ENCODE measurements around the gene ADGRV1.
A peak's percentile ranks its signal among the peaks of the same experiment; 100 is the strongest.
"Not testable (repeated sequence)": the region's sequence is repeated elsewhere in the genome, so short reads cannot be mapped to it uniquely, and the experiment has no call there.

Gene ADGRV1

DNA sequence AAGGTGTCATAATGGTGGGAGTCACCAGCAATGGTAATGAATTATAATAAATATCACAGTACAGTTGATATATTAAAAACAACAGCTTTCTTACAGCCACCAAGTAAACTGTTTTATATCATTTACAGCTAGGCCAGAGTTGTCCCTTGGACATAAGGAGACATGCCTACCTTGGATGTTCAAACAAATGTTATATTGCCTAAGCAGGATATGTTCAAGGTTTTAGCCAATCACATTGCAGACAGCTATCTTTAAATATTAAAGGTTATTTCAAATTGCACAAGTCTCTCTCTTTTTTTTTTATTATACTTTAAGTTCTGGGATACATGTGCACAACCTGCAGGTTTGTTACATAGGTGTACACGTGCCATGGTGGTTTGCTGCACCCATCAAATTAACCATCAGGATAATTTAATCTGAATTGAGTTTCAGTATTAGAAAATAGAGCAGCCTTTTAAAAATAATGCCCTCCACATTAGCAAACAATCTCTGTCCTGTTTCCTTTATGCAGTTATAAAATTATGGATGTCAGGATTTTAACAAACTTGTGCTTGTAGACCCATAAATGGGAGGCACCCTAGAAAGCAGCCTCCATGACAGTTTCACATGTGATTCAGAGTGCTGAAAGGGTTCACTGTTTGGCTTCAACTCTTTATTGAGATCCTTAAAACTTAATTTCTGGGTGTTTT lies 483.8 kb downstream of the ADGRV1 start:
- no peak for DNase-seq

GRCh38 chr5:91042936-91043255 lies 484.3 kb downstream of the ADGRV1 start:
- DNase-seq, result peak; percentile 55

GRCh38 chr5:91048073-91048472 lies 489.5 kb downstream of the ADGRV1 start:
- DNase-seq, result no peak

- DNase-seq, result no peak
Observed at GRCh38 chr5:91049112-91049511, 490.5 kb downstream of the ADGRV1 start.

DNA sequence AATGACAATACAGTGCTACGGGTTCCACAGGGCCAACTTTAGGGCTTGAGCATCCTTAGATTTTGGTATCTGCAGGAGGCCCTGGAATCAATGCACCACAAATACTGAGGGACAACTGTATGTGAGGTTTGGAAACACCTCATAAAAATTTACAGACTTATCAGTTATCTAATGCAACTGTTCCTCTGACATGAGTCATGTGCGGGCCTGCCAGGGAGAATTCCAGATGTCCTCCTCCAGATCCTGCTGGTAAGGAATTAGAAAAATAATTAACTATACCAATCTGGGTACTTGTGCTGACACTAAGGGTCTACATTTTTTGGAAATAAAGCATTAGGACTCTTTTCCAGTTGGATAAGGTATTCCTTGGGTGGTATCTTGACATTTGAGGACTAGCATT lies 491.2 kb downstream of the ADGRV1 start:
- no peak for DNase-seq

- not testable (repeated sequence) for DNase-seq
Observed at GRCh38 chr5:91052411-91052810, 493.8 kb downstream of the ADGRV1 start.

GRCh38 chr5:91052977-91053740 lies 494.6 kb downstream of the ADGRV1 start:
- peak; percentile 44 for DNase-seq

DNA sequence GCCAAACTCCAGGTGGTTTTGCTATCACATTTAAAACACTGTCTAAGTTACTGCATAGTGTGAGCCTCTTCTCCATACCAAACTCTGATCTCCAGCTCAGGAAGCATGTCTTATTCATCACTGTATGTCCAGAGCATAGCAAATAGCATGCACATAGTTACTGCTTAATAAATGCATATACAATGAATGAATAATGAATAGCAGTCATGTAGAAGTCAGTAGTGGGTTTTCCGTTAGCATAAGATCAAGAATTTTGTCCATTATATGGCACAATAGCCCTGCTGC lies 495.1 kb downstream of the ADGRV1 start:
- no peak for DNase-seq

- no peak for DNase-seq
Observed at GRCh38 chr5:91058155-91058554, 499.6 kb downstream of the ADGRV1 start.

DNA sequence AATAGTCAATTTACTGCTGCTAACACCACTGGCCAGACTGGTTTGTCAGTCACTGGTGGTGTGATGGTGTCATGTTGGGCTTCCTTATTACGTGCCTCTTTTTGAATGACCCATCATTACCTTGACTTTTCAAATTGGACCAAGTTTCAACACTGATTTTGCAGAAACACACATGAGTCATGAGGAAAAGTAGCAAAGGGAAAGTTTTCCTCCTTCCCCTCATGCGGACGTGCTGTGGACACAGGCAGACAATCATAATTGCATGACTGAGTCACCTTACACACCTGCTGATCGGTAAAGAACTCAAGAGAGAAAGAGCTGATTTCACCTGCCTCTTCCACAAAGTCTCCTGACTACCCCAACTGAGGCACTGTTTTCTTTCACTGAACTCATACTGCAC lies 500.0 kb downstream of the ADGRV1 start:
- no peak for DNase-seq

DNA sequence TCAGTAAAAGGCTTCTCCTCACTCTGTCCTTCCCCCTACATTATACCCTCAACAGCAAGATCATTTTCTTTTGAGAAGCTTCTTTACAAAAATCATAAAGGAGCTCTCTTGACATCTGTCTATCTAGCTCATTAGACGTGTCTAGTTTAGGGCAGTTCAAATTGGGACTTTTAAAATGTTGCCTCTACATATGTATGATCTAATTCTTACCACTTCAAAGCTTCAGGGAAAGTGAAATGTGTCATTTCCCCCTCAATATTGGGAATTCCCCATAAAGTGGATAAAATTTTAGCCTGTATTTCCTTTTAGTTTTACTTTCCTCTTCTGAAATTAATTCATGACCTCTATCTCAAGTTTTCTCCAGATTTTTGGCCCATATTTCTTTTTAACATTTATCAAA lies 500.8 kb downstream of the ADGRV1 start:
- no peak for DNase-seq

DNA sequence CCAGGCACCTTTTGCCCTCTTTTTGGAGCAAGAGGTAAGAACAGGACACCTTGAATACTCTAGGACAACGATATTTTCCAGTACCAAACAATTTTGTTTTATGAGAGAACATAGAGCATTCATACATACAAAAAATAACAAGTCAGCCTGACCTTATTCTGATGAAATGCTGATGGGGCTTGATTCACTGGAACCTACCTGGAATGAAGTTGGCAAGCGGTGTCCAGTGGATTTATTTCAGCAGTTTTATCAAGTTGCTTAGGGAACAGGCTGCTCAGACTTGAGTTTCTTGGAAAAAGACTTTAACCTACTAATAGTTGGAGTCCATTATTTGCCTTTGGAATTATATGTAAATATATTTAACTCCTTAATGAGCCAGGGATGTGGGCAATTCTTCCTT lies 502.5 kb downstream of the ADGRV1 start:
- DNase-seq, result no peak

DNA sequence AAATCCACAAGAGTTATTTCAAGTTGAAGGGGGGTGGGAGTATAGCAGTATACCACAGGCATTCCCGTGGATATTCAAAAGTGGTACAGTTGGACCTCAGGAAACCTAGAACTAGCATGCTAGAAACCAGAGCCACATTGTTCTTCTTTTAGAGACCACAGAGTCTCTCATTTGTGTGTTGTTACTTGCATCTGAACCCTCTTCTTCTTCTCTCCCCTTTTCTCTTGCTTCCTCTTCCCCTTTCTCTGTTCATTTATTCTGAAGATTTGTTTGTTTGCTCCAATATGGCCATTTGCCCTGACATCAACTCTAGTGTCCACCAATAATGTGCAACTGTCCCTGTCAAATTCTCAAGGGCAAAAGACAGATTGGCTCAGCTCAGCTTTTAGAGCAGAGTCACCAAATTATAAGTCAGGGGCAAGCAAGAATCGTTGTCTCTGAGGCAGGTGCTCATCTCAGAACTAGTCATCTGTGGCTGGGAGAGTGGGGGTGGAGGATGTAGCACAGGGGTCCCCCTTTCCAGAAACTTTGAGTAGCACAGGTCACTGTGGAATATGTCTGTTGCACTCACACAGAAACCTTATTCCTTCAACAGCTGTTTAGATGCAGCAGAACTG lies 503.5 kb downstream of the ADGRV1 start:
- DNase-seq, result peak; percentile 19

DNA sequence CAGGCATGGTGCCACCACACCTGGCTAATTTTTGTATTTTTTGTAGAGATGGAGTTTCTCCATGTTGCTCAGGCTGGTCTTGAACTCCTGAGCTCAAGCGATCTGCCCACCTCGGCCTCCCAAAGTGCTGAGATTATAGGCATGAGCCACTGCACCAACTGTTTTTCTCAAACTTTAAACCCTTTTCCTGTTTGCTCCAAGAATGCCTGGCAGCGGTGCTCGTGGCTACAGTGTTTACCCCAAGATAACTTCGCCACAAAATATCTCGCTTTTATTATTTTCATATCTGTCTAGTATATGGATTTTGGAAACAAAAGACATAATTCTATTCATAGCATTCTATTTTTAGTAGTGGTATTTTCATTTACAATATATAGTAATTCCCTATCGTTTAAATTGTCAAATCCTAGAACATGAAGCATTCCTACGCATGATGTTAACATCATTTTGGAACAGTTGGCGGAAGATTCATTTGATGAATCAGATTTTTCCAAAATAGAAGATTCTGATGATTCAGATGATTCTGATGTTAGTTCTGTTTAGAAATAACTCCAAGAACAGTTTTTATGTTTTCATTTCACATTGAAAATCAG lies 504.6 kb downstream of the ADGRV1 start:
- not testable (repeated sequence) for DNase-seq

DNA sequence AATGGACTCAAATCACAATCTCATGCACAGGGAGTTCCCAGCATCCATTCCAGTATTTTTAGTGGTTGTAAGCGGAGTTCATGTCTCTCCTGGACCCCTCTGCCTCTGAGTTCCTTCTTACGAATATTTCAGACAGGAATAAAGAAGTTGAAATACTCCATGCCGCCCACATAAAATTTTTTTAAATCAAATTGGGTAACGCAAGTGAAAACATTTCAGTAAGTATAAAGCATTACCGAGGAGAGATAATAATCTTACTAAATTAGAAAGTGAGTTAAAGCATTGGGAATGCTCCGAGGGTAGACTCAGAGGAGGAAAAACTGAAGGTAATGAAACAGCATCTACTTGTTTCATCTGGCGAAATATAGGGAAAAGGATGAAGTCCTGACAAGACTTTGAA lies 506.9 kb downstream of the ADGRV1 start:
- no peak for DNase-seq

DNA sequence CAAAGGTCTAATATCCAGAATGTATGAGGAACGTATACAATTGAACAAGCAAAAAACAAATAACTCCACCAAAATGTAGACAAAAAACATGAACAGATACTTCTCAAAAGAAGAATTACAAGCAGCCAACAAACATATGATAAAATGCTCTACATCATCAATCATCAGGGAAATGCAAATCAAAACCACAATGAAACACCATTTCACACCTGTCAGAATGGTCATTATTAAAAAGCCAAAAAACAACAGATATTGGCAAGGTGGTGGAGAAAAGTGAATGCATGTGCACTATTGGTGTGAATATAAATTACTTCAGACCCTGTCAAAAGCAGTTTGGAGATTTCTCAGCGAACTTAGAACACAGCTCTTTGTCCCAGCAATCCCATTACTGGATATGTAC lies 510.8 kb downstream of the ADGRV1 start:
- no peak for DNase-seq

DNA sequence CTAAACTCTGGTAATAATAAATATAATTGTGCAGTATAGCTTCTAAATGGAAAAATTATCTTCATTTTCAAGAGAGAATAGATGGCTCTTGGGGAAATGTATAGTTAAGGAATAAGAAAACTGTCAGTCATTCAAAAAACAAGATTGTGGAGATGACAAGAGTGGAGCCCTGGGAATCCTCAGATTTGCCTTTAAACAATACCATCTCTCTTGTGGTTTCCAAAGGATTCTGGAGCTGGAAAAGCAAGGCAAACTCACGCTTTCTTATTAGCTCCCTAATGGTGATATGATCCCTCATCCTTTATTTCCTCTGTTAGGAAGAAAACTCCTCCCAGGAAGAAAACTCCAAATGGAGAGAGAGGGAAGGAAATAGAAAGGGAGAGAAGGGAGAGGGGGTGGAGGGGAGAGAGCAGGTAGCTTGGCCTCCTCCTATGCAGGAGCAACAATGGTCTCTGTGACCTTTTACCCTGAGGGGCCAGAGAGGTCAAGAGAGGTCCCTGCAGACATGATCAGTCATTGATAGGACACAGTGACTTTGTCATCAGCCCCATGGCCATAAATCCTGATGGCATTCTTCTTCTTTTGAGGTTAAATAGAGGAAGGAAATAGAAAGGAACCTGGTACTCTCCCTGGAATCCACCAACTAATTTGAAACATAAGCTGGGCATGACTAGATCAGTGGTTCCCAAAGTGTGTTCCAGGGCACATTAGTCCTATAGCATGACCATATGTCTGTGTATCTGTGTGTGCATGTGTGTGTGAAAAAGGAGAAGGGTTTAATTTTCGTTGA lies 512.4 kb downstream of the ADGRV1 start:
- no peak for DNase-seq

DNA sequence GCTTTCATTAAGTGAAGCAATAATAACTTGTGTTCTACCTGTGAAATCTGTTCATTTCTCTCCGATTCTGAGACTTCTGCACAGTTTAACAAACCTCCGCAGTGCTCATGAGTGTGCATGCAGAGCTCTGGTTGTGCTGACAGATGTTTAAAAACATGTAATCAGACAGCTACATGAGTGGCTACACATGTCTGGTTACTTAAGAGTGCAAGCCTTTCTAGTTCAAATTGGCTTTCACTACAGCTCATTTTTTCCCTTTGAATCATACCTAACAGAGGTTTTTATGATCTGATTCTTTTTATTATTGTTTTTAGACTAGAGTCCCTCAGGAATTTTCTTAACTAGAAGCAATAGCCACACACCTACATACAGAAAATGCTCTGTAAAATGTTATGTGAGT lies 514.3 kb downstream of the ADGRV1 start:
- DNase-seq, result no peak

GRCh38 chr5:91074615-91075014 lies 516.0 kb downstream of the ADGRV1 start:
- DNase-seq, result no peak

DNA sequence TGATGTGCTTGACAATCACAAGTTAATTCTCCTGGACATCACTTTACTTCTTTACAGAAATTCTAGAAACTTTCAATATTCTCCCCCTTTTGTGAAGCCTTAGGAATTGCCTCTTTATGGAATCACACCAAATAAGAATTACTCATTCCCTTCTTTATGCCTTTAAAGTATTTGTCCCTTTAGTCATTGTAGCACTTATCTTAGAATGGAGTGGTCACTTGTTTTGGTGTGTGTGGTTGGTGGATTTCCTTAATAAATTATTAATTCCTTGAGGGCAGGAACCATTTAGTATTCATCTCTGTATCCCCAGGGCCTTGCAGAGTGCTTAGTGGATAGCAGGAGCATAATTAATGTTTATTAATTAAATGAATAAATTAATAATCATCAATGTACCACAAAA lies 517.5 kb downstream of the ADGRV1 start:
- DNase-seq, result no peak

- no peak for DNase-seq
Observed at GRCh38 chr5:91077623-91078022, 519.0 kb downstream of the ADGRV1 start.

GRCh38 chr5:91079037-91079436 lies 520.4 kb downstream of the ADGRV1 start:
- no peak for DNase-seq

GRCh38 chr5:91089758-91090157 lies 531.2 kb downstream of the ADGRV1 start:
- no peak for DNase-seq

All from hematopoietic multipotent progenitor cell treated with erythropoietin and hydrocortisone succinate and interleukin-3 and kit ligand, for 4 days (in vitro differentiated cells).